ENCODE results near the gene SLC25A28. TPM values are rescaled to one million over a fixed set of nuclear protein-coding genes. Genes with fewer than 3 reads are reported as not detected.

SLC25A28 gene
- total RNA-seq, 2 donors from 2014 or later = 15.5 to 17.5 TPM

DNA sequence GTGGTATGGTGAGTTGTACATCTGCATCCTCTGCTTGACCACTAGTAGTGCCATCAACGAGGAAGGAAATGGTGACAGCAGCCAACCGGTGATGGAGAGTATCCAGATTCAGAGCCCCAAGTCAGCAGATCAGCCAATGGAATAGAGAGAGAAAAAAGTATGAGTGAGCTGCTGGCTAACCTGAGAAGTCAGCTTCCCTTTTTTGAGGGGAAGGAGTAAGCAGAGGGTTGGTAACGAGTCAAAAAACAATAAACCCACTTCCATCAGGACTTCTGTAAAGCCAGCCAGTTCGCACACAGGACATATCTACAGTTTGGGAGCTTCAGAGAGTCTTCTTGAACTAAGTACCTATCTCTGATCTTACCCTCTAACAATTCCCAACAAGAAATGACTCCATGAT, 8.9 kb downstream of the SLC25A28 start:
- Histone ChIP-seq H3K36me3 (peaks cover 33% of the 10 kb centered on the region), H3K9me3 (no peaks in the 10 kb centered on the region), H3K4me3 (no peak overlapping the region), H3K27ac (no peak overlapping the region), H3K27me3 (no peaks in the 10 kb centered on the region), H3K4me1 (peaks cover 0 to 9% of the 10 kb centered on the region in 2 donors)
- TF ChIP-seq, protein P1, sequence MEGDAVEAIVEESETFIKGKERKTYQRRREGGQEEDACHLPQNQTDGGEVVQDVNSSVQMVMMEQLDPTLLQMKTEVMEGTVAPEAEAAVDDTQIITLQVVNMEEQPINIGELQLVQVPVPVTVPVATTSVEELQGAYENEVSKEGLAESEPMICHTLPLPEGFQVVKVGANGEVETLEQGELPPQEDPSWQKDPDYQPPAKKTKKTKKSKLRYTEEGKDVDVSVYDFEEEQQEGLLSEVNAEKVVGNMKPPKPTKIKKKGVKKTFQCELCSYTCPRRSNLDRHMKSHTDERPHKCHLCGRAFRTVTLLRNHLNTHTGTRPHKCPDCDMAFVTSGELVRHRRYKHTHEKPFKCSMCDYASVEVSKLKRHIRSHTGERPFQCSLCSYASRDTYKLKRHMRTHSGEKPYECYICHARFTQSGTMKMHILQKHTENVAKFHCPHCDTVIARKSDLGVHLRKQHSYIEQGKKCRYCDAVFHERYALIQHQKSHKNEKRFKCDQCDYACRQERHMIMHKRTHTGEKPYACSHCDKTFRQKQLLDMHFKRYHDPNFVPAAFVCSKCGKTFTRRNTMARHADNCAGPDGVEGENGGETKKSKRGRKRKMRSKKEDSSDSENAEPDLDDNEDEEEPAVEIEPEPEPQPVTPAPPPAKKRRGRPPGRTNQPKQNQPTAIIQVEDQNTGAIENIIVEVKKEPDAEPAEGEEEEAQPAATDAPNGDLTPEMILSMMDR (IDR thresholded peaks at IDR 0.05) = no peak
- DNase-seq (ENCODE audit: low spot score) = no peak

GRCh38 chr10:99610221-99610620, 10.0 kb downstream of the SLC25A28 start:
- no peak for DNase-seq (ENCODE audit: low spot score)
- Histone ChIP-seq H3K9me3 (no peaks in the 10 kb centered on the region), H3K36me3 (peaks cover 33% of the 10 kb centered on the region), H3K4me1 (peaks cover 0 to 4% of the 10 kb centered on the region in 2 donors), H3K27me3 (no peaks in the 10 kb centered on the region), H3K4me3 (no peak overlapping the region), H3K27ac (no peak overlapping the region)
- TF ChIP-seq, protein P1 (IDR thresholded peaks at IDR 0.05) = no peak

GRCh38 chr10:99609186-99609585, 11.1 kb downstream of the SLC25A28 start:
- Histone ChIP-seq H3K27ac (no peak overlapping the region), H3K36me3 (peaks cover 33% of the 10 kb centered on the region), H3K9me3 (no peaks in the 10 kb centered on the region), H3K27me3 (no peaks in the 10 kb centered on the region), H3K4me1 (peaks cover 0 to 4% of the 10 kb centered on the region in 2 donors), H3K4me3 (no peak overlapping the region)
- TF ChIP-seq, protein P1 (IDR thresholded peaks at IDR 0.05) = no peak
- DNase-seq (ENCODE audit: low spot score) = no peak

DNA sequence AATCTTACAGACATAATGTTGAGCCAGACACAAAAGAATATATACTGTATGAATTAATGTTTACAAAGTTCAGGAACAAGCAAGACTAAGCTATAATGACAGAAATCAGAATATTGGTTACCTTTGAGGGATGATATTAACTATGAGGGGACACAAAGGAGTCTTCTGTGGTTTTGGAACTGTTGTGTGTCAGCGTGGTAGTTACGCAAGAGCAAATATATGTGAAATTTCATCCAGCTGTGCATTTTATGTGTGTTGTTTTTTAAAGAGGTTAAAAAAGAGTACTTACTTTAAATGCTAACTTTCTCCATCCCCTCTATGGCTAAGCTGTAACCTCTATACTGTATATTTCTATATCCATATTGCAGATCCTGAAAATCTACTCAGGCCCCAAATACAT, 14.9 kb downstream of the SLC25A28 start:
- TF ChIP-seq, protein P1 (IDR thresholded peaks at IDR 0.05) = no peak
- peaks cover 11% of the 10 kb centered on the region for H3K36me3 ChIP-seq
- no peak overlapping the region for H3K4me3 ChIP-seq
- H3K9me3 ChIP-seq = no peaks in the 10 kb centered on the region
- no peak for DNase-seq (ENCODE audit: low spot score)
- no peaks in the 10 kb centered on the region for H3K27me3 ChIP-seq
- H3K4me1 ChIP-seq = no peaks in the 10 kb centered on the region
- no peak overlapping the region for H3K27ac ChIP-seq

- no peak overlapping the region for H3K4me3 ChIP-seq
- DNase-seq (ENCODE audit: low spot score) = no peak
- TF ChIP-seq, protein P1 (IDR thresholded peaks at IDR 0.05) = no peak
Observed at GRCh38 chr10:99604862-99605261, 15.4 kb downstream of the SLC25A28 start.

DNA sequence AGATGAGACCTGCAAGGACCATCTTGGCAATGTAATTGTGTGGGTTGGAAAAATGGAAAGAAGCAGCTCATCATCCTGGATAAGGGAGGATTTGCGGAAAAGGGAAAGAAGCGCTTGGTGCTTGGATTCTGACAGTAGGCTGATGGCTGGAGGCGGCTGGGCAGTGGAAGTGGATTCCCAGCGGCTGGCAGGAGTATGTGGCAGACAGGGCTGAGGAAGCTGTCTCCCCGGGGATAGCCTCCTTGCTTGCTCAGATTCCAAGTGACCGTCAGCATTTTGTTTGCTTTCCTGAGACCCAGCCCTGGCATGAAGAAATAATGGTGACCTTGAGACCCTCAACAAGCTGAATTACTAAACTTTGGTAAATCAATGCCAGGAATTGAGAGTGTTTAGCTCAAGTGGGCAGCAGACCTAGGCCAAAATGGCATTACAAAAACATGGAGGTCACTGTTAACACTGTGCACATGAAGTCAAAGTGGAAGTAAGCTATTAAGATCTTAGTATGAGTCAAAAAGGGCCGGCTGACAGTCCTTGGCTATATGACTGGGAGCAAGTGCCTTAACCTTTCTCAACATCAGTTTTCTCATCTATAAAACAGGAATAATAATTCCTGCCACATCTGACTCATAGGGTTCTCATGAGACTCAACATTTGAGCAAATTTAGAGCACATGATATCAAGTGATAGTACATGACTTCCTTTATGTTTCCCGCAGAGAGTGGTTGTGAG, 21.3 kb downstream of the SLC25A28 start:
- no peak for DNase-seq (ENCODE audit: low spot score)
- Histone ChIP-seq H3K9me3 (no peaks in the 10 kb centered on the region), H3K27me3 (no peaks in the 10 kb centered on the region), H3K36me3 (no peaks in the 10 kb centered on the region), H3K4me1 (no peaks in the 10 kb centered on the region), H3K27ac (no peak overlapping the region), H3K4me3 (no peak overlapping the region)
- TF ChIP-seq, protein P1 (IDR thresholded peaks at IDR 0.05) = no peak

More at GRCh38 chr10:99604862-99605261, 15.4 kb downstream of the SLC25A28 start:
- Histone ChIP-seq H3K27me3 (no peaks in the 10 kb centered on the region), H3K27ac (no peak overlapping the region), H3K9me3 (no peaks in the 10 kb centered on the region), H3K36me3 (peaks cover 7% of the 10 kb centered on the region), H3K4me1 (no peaks in the 10 kb centered on the region)
